ENCODE data around the gene TIMM10B.

The TIMM10B gene

DNA sequence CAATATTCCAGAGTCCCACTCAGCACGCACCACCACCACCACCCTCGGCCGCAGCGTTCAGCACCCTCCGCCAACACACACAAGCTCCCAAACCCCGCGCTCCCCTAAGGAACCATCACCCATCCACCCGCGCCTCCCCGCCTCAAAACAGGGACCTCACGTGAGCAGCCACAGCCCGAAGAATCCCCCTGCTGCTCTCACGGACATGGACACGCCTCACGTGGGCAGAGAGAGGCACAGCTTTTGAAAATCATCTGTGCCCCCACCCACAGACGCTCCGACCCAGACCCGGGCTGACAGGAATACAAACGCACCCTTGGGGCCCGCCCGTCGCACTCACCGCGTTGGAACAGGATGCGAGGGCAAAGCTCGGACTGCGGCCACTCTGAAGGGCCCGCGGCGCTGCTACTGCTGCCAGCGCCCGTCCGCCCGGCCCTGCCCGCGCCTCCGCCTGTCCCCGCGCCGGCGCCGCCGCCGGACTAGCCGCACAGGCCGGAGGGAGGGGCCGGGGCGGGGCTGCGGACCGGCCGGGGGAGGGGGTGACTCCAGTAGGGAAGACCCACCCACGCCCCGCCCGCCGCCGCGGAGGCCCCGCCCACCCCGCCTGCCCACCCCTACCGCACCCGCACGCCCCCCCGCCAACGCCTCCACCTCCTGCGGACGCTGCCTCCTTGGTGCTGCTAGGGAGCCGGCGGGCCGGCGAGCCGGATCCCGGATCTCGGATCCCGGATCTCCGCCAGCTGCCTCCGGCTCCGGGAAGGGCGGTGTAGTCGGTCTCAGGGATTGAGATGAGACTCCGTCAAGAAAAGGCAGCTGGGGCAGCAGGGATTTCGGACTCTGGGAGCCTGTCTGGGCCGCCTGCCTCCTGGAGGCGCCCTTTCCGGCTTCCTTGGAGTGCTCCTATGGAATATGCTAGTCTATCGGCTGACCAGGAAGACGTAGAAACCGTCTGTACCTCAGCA is 7.6 kb upstream of the TIMM10B start, which contains the start of gene TRIM3:
Gene TRIM3 (minus strand): TSS at position 491 of the 962 bp plus-strand sequence. CDS start 8,246 bp downstream, outside the sequence.
- no peak for DNase-seq

DNA sequence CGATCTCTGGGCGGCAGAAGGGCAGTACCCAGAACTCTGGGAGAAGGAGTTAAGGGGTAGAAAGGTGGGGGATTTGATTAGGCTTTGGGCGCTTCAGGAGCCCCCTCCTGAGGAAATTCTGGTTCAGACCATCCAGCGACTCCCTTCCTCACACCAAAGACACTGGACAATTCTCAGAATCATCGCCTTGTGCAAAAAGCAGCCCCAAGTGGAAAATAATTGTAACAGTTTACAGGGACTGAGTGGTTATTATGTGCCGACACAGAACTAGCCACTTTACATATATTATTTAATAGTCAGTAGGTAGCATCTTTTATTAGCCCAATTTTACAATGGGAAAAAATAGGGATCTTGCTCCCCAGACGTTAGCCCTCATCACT is 6.9 kb upstream of the TIMM10B start:
- no peak for DNase-seq

DNA sequence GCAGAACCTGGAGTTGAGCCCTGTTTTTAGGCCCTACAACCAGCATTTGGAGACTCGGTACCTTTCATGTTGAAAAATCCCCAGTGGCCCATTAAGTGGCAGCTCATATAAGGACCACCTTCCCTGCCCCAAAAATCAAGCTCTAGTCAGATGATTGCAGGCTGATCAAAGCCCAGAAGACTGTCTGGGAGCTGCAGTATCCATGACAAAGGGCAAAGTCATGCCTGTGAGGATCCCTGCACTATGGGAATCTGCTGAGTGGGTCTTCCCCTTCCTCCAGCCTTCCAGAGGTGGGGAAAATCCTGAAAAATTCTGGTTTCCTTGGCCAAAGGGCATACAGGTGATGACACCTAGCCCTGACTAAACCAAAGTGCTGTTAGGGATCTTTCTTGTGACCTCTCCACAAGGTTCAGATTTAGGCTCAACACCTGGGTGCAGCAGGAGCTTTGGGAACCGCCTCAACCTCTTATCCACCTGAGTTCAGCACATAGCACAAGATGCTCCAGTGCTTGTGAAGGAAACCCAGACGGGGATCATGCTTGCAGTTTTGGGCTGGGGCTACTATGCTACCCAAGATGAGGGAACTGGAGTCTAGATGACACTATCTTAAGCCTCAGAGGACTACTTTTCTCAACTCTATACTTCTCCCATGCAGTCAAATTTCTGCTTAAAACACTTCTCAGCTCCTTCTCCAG is 6.3 kb upstream of the TIMM10B start:
- no peak for DNase-seq

DNA sequence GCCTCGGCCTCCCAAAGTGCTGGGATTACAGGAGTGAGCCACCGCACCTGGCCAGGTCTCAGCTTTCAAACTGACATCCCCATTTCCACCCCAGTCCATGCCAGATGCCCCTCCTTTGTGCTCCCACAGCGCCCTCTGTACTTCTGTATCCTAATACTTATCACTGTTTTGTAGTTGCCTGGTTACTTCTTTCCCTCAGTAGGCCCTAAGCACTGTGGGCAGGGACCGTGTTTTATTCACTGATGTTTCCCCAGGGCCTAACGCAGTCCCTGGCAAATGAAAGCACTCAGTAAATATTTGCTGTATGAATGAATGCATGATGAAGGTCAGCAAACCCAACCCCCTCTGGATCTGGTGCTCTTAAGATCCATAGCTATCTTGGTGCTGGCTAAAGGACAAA is 5.4 kb upstream of the TIMM10B start:
- DNase-seq: no peak

DNA sequence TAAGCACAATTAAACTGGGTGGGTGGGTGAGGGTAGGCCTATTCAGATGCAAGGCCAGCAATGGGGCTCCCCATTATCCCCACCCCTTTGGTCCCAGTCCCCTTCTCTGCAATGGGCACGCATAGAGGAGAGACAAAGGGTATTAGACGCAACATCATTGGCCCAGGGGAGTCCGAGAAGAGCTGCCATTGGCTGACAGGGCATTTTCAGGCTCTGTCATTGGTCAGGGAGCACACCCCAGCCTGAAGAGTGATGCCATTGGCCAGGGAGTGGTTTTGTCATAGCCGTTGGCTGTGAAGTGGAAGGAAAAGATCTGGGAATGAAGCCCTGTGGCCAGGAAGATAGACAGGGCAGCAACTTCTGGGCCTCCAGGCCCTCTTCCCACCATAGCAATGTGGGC is 4.7 kb upstream of the TIMM10B start:
- no peak for DNase-seq

DNA sequence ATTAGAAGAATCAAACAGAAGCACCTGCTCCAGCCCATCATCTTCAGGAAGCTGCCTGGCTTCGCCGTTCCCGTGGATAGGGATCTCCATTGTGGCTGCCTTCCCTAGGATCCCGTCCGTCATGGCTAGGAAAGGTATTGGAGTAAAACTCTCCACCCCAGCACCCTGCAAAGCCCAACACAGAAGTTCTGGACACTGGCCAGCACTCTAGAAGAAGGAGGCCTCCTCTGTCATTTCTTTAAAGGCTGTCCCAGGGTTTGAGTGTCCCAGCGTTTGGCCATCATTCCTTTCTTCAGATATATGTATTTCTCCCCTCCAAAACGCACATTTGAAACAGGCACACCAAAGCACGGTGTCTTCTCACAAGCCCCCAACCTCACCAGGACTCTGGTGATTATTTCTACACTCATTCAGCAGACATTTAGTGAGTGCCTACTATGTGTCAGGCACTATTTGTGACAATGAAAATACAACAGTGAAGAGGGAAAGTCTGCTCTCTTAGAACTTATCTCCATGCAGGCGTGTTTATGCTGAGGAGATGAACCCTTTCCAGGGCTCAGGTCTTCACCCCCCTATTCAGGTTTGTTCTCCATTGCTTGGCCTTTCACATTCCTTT is 894 bp upstream of the TIMM10B start:
- DNase-seq: no peak

DNA sequence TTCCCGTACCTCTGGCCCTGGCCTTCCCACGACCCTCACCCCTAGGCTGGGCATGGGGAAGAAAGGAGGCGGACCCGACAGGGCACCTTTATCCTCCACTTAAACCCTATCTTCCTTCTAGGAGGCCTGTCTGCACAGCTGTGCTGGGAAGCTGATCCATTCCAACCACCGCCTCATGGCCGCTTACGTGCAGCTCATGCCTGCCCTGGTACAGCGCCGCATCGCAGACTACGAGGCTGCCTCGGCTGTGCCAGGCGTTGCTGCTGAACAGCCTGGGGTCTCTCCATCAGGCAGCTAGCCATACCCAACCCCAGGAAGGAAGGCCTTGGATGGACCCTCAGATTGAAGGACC is 599 bp downstream of the TIMM10B start:
- no peak for DNase-seq

DNA sequence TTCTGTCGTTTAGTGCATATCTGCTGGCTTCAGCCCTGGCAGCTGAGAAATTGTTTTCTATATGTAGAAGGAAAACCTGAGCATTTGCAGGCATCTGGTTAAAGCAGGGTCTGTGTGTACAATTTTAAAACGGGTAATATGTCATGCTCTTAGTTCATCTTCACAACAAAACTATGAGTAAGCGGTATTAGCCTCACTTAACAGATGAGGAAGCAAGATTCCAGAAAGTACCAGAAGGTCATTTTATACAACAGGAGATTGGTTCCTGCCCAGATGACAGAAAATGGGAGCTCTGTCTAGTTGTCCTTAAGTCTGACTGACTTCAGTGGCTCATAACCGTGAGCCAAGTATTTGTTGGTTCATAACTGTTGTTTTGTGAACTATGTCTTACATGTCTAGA is 1.1 kb downstream of the TIMM10B start:
- DNase-seq: no peak

DNA sequence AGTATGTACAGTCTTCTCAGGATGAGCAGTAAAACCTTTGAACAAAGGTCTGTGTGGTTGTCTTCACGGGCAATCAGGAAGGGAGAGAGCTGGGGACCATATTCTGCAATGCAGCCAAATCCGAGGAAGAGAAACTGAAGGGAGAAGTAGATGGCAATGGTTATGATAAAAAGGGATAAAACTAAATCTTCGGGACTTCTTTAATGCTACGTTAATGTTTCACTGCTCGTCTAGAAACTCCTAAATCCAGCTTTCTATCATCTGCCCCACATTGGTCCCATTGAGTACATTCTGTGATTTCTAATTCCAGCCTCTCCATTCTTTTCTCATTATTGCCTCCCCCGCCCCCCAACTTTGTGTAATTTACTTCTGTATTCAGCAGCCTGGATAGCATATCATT is 1.7 kb downstream of the TIMM10B start:
- DNase-seq: no peak

DNA sequence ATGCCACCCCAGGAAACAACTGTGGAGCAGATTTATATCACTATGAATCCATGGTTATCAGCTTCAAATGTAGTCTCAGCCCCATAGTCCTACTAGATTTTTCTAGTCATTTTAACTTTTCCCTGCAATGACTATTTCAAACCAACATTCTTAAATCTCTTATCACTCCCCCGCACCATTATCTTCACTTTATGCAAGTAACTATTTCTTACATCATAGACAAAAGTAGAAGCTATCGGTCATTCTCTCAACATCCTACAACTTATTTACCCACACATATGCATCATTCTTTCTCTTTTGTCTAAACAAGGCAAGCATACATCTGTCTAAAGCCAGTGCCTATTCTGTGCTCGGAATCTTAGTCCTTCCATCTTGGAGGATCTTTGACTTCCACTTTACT is 4.4 kb downstream of the TIMM10B start:
- DNase-seq: no peak

DNA sequence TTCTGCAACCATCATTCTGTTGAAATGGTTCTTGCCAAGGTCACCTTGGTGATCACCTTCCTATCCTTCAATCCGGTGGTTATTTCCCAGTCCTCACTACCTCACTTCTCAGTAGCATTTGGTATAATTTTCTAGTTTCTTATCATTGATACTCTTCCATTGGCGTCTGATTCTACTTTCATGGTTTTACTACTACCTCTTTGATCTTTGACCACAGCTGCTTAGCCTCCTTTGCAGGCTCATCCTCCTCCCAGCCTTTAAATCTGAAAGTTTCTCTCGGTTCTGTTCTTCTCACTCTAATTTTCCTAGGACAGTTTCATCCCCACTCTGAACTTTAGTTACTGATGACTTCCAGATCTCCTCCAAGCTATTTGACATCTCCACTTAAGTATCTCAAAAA is 5.0 kb downstream of the TIMM10B start:
- no peak for DNase-seq

DNA sequence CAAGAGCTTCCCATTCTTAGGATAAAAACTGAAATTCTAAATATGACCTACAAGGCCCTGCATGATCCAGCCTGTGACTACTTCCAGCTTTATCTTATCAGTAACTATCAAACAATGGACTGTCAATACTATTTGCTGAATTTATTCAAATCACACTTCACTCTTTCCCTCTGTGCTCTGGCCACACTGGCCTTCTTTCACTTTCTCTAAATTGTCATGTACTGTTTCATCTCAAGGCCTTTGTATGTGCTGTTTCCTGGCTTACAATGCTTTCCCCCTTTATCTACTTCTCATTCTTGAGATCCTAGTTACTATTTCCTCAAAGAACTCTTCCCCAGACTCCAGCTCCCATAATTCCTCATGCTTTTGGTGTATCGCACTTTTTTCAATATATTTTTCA is 5.6 kb downstream of the TIMM10B start:
- DNase-seq: no peak

DNA sequence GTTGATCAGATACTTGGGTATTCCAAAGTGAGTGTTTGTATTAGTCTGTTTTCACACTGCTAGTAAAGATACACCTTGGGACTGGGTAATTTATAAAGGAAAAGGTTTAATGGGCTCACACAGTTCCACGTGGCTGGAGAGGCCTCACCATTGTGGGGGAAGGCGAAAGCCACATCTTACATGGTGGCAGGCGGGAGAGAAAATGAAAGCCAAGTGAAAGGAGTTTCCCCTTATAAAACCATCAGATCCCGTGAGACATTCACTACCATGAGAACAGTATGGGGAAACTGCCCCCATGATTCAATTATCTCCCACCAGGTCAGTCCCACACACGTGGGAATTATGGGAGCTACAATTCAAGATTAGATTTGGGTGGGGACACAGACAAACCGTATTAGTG is 7.0 kb downstream of the TIMM10B start:
- DNase-seq: no peak

DNA sequence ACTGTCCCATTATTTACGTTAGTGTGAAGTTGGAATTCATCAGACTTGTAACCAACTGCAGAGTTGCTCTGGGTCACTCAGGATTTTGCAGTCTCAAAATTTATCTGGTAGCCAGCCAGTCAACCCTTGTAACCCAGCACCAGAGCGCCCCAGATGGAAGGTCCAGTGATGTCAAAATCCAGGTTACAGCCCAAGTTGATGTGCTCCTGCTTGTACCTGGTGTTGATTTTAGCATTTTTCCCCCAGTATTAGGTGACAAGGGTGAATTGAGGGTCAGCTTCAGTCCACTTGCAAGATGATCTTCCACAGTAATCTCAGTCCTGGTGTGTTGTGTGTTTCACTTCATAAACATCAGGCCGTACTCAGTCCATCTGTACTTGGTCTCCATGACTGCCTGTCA is 7.5 kb downstream of the TIMM10B start:
- no peak for DNase-seq

DNA sequence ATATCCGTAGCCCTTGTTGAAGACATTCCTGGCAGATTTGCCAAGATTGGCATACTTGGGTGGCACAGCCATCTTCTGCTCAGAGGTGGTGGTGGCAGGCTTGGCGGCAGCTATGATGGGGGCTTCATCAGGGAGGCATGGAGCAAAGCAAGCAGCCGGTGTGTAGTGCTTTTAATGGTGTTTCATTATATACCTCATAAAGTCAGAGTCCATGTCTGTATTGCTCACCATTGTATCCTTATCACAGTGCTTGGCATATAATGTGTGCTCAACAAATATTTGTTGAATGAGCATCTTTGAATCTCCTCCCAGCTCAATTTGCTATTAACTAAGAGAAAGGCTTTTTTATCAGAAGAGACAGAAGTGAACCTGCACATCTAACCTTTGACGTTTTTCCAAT is 8.0 kb downstream of the TIMM10B start:
- no peak for DNase-seq

DNA sequence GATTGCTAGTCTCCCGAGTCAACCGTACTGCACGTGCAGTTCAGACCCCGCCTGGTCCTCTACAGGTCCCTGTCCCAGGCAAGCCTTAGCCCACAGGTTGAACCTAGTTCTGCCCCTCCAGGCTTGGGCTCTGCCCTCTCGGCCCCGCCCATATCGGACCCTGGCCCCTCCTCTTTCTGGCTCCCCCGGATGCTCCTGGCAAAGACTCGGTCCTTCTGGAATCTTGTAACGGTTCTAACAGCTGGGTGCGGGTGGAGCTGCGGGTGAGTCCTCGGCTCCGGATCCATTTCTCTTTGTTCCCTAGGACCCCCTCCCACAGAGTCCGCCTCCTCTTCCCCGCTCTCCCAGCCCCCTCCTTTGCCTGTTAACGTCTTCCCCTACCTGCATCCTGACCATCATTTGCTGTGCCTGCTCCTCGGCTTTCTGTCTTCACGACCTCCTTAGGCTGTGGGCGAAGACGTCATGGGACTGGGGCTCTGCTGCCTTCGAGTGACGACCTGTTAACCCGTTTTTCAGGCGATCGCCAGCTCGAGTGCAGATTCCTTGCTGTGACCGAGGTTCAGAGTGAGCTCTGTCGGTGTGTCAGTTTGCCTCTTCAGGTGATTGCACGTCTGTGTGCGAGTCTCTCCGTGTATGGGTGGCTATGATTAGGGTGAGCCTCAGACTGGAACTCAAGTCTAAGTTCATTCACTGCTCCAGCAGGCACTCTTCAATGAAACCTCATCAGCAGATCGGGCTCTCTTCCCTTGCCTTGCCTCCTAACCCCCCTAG is 16.0 kb downstream of the TIMM10B start, which contains the start of gene DNHD1:
Gene DNHD1 (plus strand): TSS at position 212 of the 771 bp plus-strand sequence. CDS start 936 bp downstream, outside the sequence.
- DNase-seq: no peak

DNA sequence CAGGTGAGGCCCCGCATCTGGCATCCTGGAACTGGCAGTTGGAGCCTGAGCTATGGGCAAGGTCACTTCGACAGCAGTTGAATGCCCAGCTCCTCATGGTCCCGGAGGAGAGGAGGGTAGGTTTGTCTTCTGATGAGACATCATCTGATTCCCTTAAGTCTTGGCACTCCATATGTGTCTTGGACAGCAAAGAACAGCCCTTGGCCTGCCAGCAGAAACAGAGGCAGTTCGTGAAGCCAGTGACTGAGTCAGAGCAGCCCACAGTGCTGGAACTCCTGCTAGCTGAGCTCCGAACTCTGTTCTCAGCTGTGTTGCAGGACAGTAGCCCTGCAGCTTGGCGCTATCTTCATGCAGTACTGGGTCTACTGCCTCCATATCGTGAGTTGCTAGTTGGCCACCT is 16.8 kb downstream of the TIMM10B start:
- DNase-seq: no peak

DNA sequence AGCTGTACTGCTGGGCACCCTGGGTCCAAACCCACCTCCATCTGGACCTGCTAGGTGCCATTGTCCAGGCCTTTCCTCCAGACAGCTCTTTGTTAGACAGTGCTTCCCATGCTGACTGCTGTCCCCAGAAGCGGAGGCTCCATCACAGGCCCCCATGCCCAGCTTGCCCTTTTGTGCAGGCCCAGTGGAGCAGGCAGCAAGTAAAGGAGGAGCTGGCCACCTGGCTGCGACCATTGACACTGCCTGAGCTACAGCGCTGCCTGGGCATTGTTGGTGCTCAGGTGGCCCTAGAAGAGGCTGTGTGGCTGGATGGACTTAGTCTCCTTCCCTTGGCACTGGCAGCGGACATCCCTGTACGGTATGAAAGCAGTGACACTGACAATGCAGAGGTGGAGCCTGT is 17.2 kb downstream of the TIMM10B start:
- DNase-seq: no peak

DNA sequence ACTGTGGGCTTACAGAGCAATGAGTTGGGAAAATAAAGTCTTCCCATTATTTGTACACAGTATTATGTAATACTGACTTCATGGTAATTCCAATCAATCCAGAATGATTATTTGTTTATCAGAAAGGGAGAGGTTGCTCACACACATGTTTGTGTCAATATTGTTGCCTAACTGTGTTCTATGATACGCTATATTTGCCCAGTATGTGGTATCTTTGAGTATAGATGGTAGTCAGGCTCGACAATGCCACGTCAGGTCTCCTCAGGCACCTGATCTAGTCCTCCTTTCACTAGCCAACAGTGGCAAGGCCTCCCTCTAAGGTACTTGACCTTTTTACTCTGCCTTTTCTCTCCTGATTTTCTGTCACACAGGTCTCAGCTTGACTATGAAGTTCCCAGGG is 21.1 kb downstream of the TIMM10B start:
- DNase-seq: no peak

DNA sequence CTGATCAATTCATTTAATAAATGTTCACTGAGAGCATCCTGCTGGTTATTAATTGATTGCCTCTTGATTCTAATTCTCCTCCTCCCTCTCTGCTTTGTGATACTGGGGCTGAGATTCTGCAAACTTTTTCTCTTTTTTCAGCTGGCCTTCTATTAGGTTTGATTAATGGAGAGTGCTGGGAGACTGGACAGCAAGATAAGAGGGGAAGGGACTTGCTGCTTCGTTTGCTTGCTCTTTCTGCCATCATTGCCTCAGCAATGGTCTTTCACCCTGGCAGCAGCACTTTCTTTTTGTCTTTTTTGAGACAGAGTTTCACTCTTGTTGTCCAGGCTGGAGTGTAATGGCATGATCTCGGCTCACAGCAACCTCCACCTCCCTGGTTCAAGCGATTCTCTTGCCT is 22.9 kb downstream of the TIMM10B start:
- DNase-seq: no peak

DNA sequence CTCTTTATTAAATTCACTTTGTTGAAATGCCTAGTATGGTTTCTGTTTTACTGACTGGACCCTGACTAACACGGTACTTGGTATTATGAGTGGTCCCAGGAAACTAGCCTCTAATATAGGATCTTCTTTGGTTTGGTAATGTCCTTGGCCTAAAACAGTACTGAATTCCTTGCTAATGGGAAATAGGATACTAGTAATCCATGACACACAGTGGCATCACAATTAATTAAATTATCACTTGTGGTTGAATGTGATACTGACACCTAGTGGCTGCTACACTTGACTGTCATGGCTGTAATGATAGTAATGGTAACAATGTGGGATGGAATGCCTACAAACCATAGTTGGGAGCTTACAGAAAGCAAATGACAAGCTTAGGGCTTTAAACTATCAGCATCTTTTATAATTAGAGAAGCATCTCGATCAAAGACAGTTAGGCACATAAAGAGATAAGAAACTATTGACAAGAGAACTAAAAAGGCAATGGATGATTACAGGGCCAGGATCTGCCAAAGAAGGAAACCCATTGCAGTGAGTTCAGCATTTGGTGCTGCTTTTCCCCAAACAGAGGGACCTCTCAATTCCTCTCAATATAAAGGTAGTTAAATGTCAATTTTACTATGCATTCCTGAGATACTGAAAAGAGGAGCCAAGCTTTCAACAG is 24.4 kb downstream of the TIMM10B start:
- no peak for DNase-seq

DNA sequence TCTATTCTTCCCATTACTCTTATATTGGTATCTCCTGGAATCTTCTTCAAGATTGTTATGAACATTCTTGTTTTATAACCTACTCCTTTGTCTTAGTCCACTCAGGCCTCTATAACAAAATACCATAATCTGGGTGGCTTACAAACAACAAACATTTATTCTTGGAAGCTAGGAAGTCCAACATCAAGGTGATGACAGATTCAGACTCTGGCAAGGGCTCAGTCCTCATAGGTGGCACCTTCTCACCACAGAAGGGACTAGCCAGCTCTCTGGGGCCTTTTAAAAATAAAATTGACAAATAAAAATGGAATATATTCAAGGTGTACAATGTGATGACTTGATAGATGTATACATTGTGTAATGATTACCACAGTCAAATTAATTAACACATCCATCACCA is 35.6 kb downstream of the TIMM10B start:
- DNase-seq: no peak
